Heart left ventricle (tissue), 16 donors: ENCODE results near the gene DLG1. TPM values are rescaled to one million over a fixed set of nuclear protein-coding genes. Genes with fewer than 3 reads are reported as not detected.

Experiments
- ATAC-seq, 4 donors: fragments of 200-7000 bp; cut with Tn5 transposase; one replicate each; pipeline ENCODE4 v1.9.1; 2020 to 2022; ENCODE audit warnings: moderate library complexity in 4 of 4, mild to moderate bottlenecking in 3 of 4, moderate number of reproducible peaks in 1 of 4
- DNase-seq, 5 donors: peaks; one replicate each; pipeline ENCODE4 v3.0.0-alpha.2; 2020
- H3K27ac ChIP-seq, 12 donors: fragments of 200-600 bp; sonication (generic) in 4 of 12; one replicate each; pipeline versions ENCODE4 v1.5.0 to v1.8.0; 2016 to 2022; ENCODE audit warnings: mild to moderate bottlenecking in 2 of 12
- H3K27me3 ChIP-seq, 9 donors: fragments of 200-600 bp; sonication (generic) in 2 of 9; one replicate each; pipeline versions ENCODE4 v1.5.1 to v1.8.0; 2016 to 2022; ENCODE audit warnings: mild to moderate bottlenecking in 3 of 9
- H3K36me3 ChIP-seq, 9 donors: fragments of 200-600 bp; sonication (generic) in 2 of 9; one replicate each; pipeline versions ENCODE4 v1.5.0 to v1.8.0; 2018 to 2022; ENCODE audit warnings: mild to moderate bottlenecking in 2 of 9
- H3K4me1 ChIP-seq, 12 donors: fragments of 200-600 bp; sonication (generic) in 4 of 12; one replicate each; pipeline versions ENCODE4 v1.5.0 to v1.8.0; 2016 to 2022; ENCODE audit warnings: mild to moderate bottlenecking in 3 of 12
- H3K4me3 ChIP-seq, 12 donors: fragments of 200-600 bp; sonication (generic) in 4 of 12; one replicate each; pipeline versions ENCODE4 v1.5.0 to v1.8.0; 2017 to 2022; ENCODE audit warnings: mild to moderate bottlenecking in 9 of 12, moderate library complexity in 4 of 12
- H3K9me3 ChIP-seq, 12 donors: fragments of 200-600 bp; sonication (generic) in 4 of 12; one replicate each; pipeline versions ENCODE4 v1.5.0 to v1.8.0; 2016 to 2022; ENCODE audit warnings: mild to moderate bottlenecking in 1 of 12
- POLR2A ChIP-seq, 2 donors: fragments of 450-650 bp; IDR thresholded peaks; one replicate each; pipeline ENCODE4 v1.6.1; 2017; ENCODE audit warnings: antibody characterized with exemption in 2 of 2, mild to moderate bottlenecking in 2 of 2, moderate library complexity in 2 of 2
- WGBS, 4 donors: extraction: QIAGEN DNeasy Blood & Tissue Kit in 2 of 4; methylation state at CpG; one replicate each; pipeline versions ENCODE4 v1.1.5 to v1.1.7; 2013 to 2018; 5-methylcytosine and 5-hydroxymethylcytosine counted together
- intact Hi-C, 10 donors: fragments of 100-400 bp; cut with DNase I; formaldehyde crosslinking; loops; one replicate each; pipeline versions ENCODE4 v1.11.1 to v1.14.2; 2022
- polyA plus RNA-seq, 2 donors: library from polyadenylated mRNA; stranded (reverse); fragments of 200-250 nt; gene quantifications; one replicate each; pipeline ENCODE4 v1.2.3, GENCODE V29; 2013
- total RNA-seq, 9 donors: library from RNA; depleted of rRNA in 2 of 9; stranded (reverse); fragments of >200 nt in 2 of 9; fragmentation: NEBNext Ultra II Directional in 3 of 9; extraction: Animal tissue kit (Norgen Biotek cat#: 25700) in 3 of 9; gene quantifications; one replicate each; pipeline versions ENCODE4 v1.1.0 to v1.2.4, GENCODE V29; 2016 to 2023
- TF ChIP-seq, protein P1 (sequence below), 12 donors: fragments of 200-600 bp; sonication (generic) in 4 of 12; IDR thresholded peaks; one replicate each; pipeline versions ENCODE4 v1.5.0 to v1.8.0; 2018 to 2022; ENCODE audit warnings: antibody characterized with exemption in 12 of 12, mild to moderate bottlenecking in 5 of 12
- donor health status: ischemic (EF 13 %, LVEDD 7.1; RV severe dilation, severe dysfunction).
- donor health status: healthy with polysubstance abuse.
- donor health status: DM: no; HTN: yes; CAD: no.
- donor health status: DM: no; HTN: no; CAD: no.
- donor health status: ischemic (EF 25% LVEDD 6.9; RV normal size, moderate dysfunction).
- donor health status: ischemic (EF 25% LVEDD 5.7; RV mildly dilated, moderate dysfunction).
- donor health status: healthy.
- donor health status: DM: yes; HTN: yes; CAD: no.
- donor health status: ischemic (EF 35%, LVEDD 5.7; RV mildly dilated, moderate dysfunction).
- donor health status: nonischemic (EF 11% LVEDD 7.7; RV severe dilation, severe dysfunction).
- donor health status: DM: yes; HTN: yes; CAD: no.
- donor health status: PGD.
- donor health status: ischemic (EF 29% LVEDD 5.4; RV normal size, mild dysfunction).
- donor health status: nonischemic (EF 23%, LVEDD 6.1; RV moderate dilation, normal function).

The DLG1 gene
- total and polyA plus RNA-seq, 11 donors, result 17.4 to 151 (median 63.6) TPM

DNA sequence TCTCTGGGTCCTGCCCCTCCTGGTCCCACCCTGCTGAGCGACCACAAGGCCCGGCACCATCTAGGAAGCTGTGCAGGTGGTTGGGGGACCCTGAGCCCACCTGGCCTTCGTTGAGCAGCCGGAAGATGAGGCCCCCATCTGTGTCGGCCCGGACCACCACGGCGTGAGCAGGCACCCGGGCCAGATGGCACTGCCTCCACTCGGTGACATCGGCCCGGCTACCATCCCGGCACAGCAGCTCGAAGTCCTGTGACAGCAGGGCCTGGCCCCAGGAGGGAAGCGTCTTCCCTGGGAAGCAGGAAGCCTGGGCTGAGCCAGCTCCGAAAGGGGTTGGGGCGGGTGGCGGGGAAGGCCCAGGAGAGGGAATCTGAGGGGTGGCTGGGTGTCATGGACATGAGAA lies 281.4 kb downstream of the DLG1 start:
- intact Hi-C loops, result no loop called here
- DNase-seq, result peak in 1 of 5 donors; percentile 53
- H3K27me3 ChIP-seq, result no peaks in the 10 kb centered on the region
- TF ChIP-seq POLR2A (IDR thresholded peaks at IDR 0.05), result no peak
- TF ChIP-seq, protein P1, sequence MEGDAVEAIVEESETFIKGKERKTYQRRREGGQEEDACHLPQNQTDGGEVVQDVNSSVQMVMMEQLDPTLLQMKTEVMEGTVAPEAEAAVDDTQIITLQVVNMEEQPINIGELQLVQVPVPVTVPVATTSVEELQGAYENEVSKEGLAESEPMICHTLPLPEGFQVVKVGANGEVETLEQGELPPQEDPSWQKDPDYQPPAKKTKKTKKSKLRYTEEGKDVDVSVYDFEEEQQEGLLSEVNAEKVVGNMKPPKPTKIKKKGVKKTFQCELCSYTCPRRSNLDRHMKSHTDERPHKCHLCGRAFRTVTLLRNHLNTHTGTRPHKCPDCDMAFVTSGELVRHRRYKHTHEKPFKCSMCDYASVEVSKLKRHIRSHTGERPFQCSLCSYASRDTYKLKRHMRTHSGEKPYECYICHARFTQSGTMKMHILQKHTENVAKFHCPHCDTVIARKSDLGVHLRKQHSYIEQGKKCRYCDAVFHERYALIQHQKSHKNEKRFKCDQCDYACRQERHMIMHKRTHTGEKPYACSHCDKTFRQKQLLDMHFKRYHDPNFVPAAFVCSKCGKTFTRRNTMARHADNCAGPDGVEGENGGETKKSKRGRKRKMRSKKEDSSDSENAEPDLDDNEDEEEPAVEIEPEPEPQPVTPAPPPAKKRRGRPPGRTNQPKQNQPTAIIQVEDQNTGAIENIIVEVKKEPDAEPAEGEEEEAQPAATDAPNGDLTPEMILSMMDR (IDR thresholded peaks at IDR 0.05), result no peak
- H3K4me3 ChIP-seq, result no peak overlapping the region
- whole genome bisulfite sequencing, 4 donors, result 88 to 96% (median 92%) methylated on average over 16 to 18 of the region's 18 CpGs
- ATAC-seq, result no peak
- H3K36me3 ChIP-seq, result no peaks in the 10 kb centered on the region
- H3K9me3 ChIP-seq, result no peaks in the 10 kb centered on the region
- no peaks in the 10 kb centered on the region for H3K4me1 ChIP-seq
- H3K27ac ChIP-seq, result no peak overlapping the region

DNA sequence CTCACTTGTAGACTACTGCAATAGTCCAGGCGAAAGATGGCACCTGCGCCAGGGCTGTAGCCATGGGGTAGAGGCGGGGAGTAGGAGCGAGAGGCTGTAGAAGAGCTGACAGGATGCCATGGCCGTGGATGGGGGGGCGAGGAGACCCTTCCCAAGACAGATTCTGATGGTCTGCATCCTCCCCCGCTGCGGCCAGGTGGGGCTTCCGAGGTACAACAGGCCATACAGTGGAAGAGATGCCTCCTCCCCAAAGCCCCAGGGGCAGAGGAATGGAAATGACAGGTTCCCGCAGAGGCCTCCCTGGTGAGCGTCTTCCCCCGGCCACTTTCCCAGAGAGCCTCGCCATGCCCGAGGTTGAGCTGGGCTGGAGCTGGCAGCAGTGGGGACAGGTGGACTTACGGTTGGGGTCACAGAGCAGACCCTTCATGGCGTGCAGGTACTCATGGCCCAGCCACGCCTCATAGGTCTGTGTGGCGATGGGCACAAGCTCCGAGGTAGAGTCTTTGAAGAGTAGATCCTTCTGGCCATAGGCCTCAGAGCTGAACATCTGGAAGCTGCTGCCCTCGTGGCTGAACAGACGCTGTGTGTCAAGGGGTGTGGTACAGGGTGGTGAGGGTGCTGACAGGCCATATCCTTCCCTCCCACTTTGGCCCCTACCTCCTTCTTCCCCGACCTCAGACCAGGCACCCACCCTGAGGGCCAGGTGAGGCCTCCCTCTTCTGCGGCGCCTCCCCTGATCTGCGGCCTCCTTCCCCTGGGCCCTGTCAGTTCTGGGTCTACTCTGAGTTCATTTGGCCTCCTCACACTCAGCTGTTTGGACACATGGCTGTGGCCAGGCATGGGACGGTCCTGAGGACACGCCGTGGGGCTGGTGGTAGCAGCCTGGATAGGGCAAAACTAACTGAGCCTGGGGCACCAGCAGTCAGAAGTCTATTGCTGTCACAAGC lies 282.3 kb downstream of the DLG1 start:
- Histone ChIP-seq H3K4me3 (no peak overlapping the region), H3K36me3 (no peaks in the 10 kb centered on the region), H3K27ac (no peak overlapping the region), H3K4me1 (peaks cover 0 to 4% (median 0%) of the 10 kb centered on the region in 12 donors), H3K9me3 (no peaks in the 10 kb centered on the region), H3K27me3 (no peaks in the 10 kb centered on the region)
- ATAC-seq (no peak), DNase-seq (peak in 1 of 5 donors; percentile 55)
- intact Hi-C loops, result no loop called here
- 88 to 93% (median 91%) methylated on average over 28 of the region's 28 CpGs for WGBS, 4 donors
- TF ChIP-seq, protein P1 (IDR thresholded peaks at IDR 0.05), result no peak

DNA sequence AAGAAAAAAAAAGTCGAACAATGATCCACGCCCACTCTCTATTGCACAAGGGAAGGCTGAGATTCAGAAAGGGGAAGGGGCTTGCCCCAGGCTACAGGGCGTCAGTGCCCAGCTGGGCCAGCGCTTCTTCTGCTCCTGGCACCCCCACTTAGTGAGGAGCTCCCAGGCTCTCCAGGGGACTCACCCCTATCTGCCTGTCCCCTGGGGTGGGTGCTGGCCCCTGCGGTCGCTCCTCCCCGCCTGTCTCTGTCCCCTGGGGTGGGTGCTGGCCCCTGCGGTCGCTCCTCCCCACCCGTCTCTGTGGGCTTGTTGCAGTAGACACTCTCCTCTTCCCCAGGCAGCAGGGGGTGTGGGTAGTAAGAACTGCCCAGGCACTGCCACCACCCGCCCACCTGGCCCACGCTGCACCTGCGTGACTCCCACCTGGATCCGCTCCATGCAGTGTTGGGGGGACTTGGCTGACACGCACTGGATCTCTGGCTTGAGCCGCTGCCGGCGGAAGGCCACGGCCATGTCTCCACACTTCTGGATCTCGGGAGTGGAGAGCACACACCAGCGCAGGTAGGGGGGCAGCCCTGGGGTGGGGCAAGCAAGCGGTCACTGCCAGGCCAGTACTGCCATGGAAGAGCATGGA lies 283.4 kb downstream of the DLG1 start:
- no peak overlapping the region for H3K4me3 ChIP-seq
- peak in 1 of 5 donors; percentile 42 for DNase-seq
- intact Hi-C loops, result no loop called here
- no peak for TF ChIP-seq POLR2A (IDR thresholded peaks at IDR 0.05)
- TF ChIP-seq, protein P1 (IDR thresholded peaks at IDR 0.05), result no peak
- H3K4me1 ChIP-seq, result peaks cover 0 to 7% (median 0%) of the 10 kb centered on the region in 12 donors
- no peak for ATAC-seq
- WGBS, 4 donors, result 91 to 95% (median 93%) methylated on average over 15 to 22 of the region's 22 CpGs
- no peaks in the 10 kb centered on the region for H3K27me3 ChIP-seq
- no peaks in the 10 kb centered on the region for H3K9me3 ChIP-seq
- no peak overlapping the region for H3K27ac ChIP-seq
- no peaks in the 10 kb centered on the region for H3K36me3 ChIP-seq

DNA sequence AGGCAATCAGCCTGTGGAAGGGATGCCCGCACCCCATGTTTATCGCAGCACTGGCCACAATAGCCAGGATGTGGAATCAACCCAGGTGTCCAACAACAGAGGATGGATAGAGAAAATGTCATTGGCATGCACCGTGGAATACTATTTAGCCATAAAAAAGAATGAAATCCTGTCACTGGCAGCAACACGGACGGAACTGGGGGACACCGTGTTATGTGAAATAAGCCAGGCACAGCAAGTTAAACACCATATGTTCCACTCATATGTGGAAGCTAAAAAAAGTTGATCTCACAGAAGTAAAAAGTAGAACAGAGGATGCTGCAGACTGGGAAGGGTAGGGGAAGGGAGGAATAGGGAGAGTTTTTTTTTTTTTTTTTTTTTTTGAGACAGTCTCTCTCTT lies 284.4 kb downstream of the DLG1 start:
- TF ChIP-seq, protein P1 (IDR thresholded peaks at IDR 0.05), result no peak
- TF ChIP-seq POLR2A (IDR thresholded peaks at IDR 0.05), result no peak
- DNase-seq (no peak), ATAC-seq (no peak)
- no peaks in the 10 kb centered on the region for H3K36me3 ChIP-seq
- no peak overlapping the region for H3K27ac ChIP-seq
- no peaks in the 10 kb centered on the region for H3K27me3 ChIP-seq
- intact Hi-C loops, result no loop called here
- H3K9me3 ChIP-seq, result no peaks in the 10 kb centered on the region
- no peak overlapping the region for H3K4me3 ChIP-seq
- peaks cover 0 to 7% (median 0%) of the 10 kb centered on the region in 12 donors for H3K4me1 ChIP-seq
- 94 to 97% (median 95%) methylated on average over 6 of the region's 6 CpGs for WGBS, 4 donors
